Measurements from ENCODE around the gene CEP41. TPM values are rescaled to one million over a fixed set of nuclear protein-coding genes. Genes with fewer than 3 reads are reported as not detected.

Gene CEP41
- total RNA-seq, 3 donors from 2014 or later, result 5.9 to 8.9 (median 7.0) TPM

DNA sequence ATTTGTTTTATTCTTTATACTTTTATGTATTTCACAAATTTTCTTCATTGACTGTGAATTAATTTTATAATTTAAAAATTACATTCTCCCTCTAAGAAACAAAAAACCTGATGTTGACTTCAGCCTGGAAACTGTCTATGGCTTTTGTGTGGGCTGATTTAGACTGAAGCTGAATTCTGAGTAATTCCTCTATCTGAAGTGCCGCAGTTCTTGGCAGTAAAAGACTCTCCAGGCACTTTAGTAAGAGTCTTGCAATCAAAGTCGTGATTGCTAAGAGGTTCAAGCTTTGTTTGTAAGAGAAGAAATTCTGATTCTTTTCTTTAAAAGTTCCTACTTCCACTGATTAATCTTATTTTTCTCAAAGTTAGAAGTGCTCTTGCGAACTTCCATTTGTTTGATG, 3.4 kb upstream of the CEP41 start:
- Histone ChIP-seq H3K9me3 (no peaks in the 10 kb centered on the region), H3K27me3 (no peaks in the 10 kb centered on the region), H3K36me3 (no peaks in the 10 kb centered on the region), H3K27ac (peak overlapping the region; percentile 10 to 70), H3K4me3 (no peak overlapping the region), H3K4me1 (peaks cover 0 to 12% of the 10 kb centered on the region in 2 donors)
- TF ChIP-seq, protein P1, sequence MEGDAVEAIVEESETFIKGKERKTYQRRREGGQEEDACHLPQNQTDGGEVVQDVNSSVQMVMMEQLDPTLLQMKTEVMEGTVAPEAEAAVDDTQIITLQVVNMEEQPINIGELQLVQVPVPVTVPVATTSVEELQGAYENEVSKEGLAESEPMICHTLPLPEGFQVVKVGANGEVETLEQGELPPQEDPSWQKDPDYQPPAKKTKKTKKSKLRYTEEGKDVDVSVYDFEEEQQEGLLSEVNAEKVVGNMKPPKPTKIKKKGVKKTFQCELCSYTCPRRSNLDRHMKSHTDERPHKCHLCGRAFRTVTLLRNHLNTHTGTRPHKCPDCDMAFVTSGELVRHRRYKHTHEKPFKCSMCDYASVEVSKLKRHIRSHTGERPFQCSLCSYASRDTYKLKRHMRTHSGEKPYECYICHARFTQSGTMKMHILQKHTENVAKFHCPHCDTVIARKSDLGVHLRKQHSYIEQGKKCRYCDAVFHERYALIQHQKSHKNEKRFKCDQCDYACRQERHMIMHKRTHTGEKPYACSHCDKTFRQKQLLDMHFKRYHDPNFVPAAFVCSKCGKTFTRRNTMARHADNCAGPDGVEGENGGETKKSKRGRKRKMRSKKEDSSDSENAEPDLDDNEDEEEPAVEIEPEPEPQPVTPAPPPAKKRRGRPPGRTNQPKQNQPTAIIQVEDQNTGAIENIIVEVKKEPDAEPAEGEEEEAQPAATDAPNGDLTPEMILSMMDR (IDR thresholded peaks at IDR 0.05), result no peak
- TF ChIP-seq POLR2A (IDR thresholded peaks at IDR 0.05) (no peak), POLR2AphosphoS5 (IDR thresholded peaks at IDR 0.05) (no peak)
- intact Hi-C loops (cut with DNase I; ENCODE audit: low total_unique reads), result no loop called here
- no peak for DNase-seq (ENCODE audit: low spot score in 2 of 2)

DNA sequence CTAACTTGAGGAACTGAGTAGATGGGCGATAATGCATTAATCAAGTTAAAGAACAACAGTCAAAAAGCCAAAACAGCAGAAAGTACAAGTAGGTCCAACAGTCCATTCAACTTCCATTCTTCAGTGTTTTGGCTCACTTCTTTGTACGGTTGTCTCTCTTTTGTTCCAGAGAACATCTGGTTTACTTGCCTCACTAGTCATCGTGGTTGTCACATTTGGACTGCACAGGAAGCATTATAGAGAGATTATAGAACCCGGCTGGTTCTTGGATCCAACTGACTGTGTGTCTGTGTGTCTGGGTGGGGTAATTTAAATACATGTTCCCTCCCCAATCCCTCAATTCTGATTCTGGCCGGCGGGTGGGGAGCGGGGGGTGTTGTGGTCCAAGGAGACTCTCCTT, 1.8 kb upstream of the CEP41 start:
- peaks cover 0 to 12% of the 10 kb centered on the region in 2 donors for H3K4me1 ChIP-seq

DNA sequence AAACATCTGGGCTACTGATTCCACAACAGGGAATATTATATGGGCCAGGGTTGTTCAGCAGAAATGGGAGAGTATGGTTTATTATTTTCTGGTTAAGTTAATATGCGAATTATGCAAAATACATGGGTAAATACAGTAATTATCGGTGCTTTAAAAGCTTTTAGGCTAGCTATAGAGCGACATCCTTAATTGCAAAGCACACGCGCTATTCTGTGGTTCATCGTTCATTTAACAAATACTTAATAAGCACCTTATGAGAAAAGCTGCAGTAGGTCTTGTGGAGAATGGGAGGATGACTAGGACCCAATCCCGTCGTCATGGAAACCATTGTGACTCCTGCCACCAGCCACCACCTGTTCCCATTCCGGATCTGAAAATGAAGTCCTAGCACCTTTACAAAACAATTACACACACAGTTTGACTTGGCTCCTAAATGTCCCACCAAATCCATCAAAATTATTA, 623 bp upstream of the CEP41 start:
- Histone ChIP-seq H3K9me3 (no peaks in the 10 kb centered on the region), H3K27me3 (no peaks in the 10 kb centered on the region), H3K27ac (peak overlapping the region; percentile 91 to 96), H3K4me3 (peak overlapping the region; percentile 69 to 83 (median 78)), H3K4me1 (peaks cover 0 to 12% of the 10 kb centered on the region in 2 donors), H3K36me3 (no peaks in the 10 kb centered on the region)
- intact Hi-C loops (cut with DNase I; ENCODE audit: low total_unique reads), result loop anchor here (2.0 kb wide), 1 partner anchor 37 kb away; no protein-coding TSS in a partner anchor
- no peak for TF ChIP-seq POLR2AphosphoS5 (IDR thresholded peaks at IDR 0.05)
- TF ChIP-seq, protein P1 (IDR thresholded peaks at IDR 0.05), result no peak
- DNase-seq (ENCODE audit: low spot score in 2 of 2), result peak in 1 of 2 donors; percentile 76

More for the DNA sequence above, 1.8 kb upstream of the CEP41 start:
- TF ChIP-seq POLR2AphosphoS5 (IDR thresholded peaks at IDR 0.05), result no peak
- TF ChIP-seq, protein P1 (IDR thresholded peaks at IDR 0.05), result no peak
- no peak for TF ChIP-seq POLR2A (IDR thresholded peaks at IDR 0.05)
- Histone ChIP-seq H3K9me3 (no peaks in the 10 kb centered on the region), H3K36me3 (no peaks in the 10 kb centered on the region), H3K27me3 (no peaks in the 10 kb centered on the region), H3K4me3 (no peak overlapping the region), H3K27ac (peak overlapping the region in 1 of 2 donors; percentile 96)
- intact Hi-C loops (cut with DNase I; ENCODE audit: low total_unique reads), result no loop called here
- DNase-seq (ENCODE audit: low spot score in 2 of 2), result no peak

DNA sequence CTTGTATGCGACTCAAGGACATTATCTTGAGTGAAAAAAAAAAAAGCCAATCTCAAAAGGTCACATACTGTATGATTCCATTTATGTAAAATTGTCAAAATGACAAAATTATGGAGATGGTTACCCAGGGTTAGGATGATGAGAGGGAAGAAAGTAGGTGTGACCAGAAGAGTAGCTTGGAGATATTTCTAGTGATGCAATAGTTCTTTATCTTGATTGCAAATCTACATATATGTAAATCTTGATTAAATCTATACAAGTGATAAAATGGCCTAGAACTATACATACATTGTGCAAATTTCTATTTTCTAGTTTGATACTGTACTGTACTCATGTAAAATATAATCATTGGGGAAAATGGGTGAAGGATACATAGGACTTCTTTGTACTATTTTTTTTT, 4.6 kb downstream of the CEP41 start:
- Histone ChIP-seq H3K4me1 (no peaks in the 10 kb centered on the region), H3K27ac (no peak overlapping the region), H3K36me3 (no peaks in the 10 kb centered on the region), H3K27me3 (no peaks in the 10 kb centered on the region), H3K4me3 (no peak overlapping the region), H3K9me3 (no peaks in the 10 kb centered on the region)
- DNase-seq (ENCODE audit: low spot score in 2 of 2), result no peak
- TF ChIP-seq POLR2A (IDR thresholded peaks at IDR 0.05) (no peak), POLR2AphosphoS5 (IDR thresholded peaks at IDR 0.05) (no peak)
- TF ChIP-seq, protein P1 (IDR thresholded peaks at IDR 0.05), result no peak
- intact Hi-C loops (cut with DNase I; ENCODE audit: low total_unique reads), result no loop called here

DNA sequence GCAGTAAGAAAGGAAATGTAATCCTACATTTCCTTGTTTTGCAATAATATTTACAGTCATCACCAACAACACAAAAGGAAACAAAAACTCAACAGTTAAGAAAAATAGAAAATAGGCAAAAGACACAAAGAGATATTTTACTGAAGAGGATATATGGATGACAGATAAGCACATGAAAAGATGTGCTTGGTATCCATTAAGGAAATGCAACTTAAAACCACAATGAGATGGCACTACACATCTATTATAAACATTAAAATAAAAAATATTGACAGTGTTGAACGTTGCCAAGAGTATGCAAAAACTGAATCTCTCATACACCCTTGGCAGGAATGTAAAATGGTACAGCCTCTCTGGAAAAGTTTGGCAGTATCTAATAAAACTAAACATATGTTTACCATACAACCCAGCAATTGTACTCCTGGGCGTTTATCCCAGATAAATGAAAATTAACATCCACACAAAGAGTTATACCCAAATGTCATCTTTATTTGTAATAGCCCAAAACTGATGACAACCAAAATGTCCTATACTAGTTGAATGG, 5.4 kb downstream of the CEP41 start:
- intact Hi-C loops (cut with DNase I; ENCODE audit: low total_unique reads), result no loop called here

More for the DNA sequence above, 5.4 kb downstream of the CEP41 start:
- Histone ChIP-seq H3K27me3 (no peaks in the 10 kb centered on the region), H3K4me3 (no peak overlapping the region), H3K9me3 (no peaks in the 10 kb centered on the region), H3K4me1 (no peaks in the 10 kb centered on the region), H3K27ac (no peak overlapping the region), H3K36me3 (no peaks in the 10 kb centered on the region)
- DNase-seq (ENCODE audit: low spot score in 2 of 2), result no peak
- no peak for TF ChIP-seq POLR2A (IDR thresholded peaks at IDR 0.05)
- TF ChIP-seq, protein P1 (IDR thresholded peaks at IDR 0.05), result no peak
- no peak for TF ChIP-seq POLR2AphosphoS5 (IDR thresholded peaks at IDR 0.05)
